DOHH2 (cell line): ENCODE measurements around the gene GNGT1.

Experiments used
- CTCF ChIP-seq: fragments of 200-600 bp; sonication (generic); IDR thresholded peaks from one replicate; pipeline ENCODE4 v1.5.1; 2014; ENCODE audit warnings: antibody characterized with exemption, mild to moderate bottlenecking, low read depth, low read length; ENCODE audit not compliant: poor library complexity, severe bottlenecking
- EZH2phosphoT487 ChIP-seq: fragments of 200-600 bp; sonication (generic); IDR thresholded peaks from 2 replicates; pipeline ENCODE4 v1.6.1; 2017; ENCODE audit warnings: borderline replicate concordance, mild to moderate bottlenecking, antibody characterized with exemption, low read length, moderate library complexity, mixed read lengths

DNA sequence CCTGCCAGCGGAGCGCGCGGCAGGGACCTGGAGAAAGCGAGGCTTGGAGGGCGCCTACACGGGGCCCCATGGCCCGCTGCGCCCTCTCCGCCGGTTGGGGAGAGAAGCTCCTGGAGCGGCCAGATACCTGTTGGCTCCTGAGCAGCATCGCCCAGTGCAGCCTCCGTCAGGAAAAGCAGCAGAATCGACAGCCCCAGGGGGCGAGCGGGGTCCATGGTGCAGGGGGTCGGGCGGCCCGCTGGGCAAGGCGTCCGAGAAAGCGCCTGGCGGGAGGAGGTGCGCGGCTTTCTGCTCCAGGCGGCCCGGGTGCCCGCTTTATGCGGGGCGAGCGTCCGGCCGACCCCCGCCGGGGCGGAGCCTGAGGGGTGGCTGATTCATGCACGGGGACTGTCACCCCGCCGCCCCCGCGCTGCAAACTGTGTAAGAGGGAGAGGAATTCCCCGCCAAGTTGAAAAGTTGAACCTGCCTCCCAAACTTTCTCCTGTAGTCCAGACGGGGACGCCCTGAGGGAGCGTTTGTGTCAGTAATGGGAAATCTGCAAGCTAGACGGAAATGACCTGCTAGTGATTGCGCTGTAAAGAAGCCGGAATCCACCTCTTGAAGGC, 15.8 kb upstream of the GNGT1 start, which contains the start of gene TFPI2:
- no peak for TF ChIP-seq CTCF
- TF ChIP-seq EZH2phosphoT487 = peak; percentile 66; the same call in 1 of the 2 replicates
